HFFc6 (cell line): ENCODE measurements around the gene CCR9. TPM values are rescaled to one million over a fixed set of nuclear protein-coding genes. Genes with fewer than 3 reads are reported as not detected.

Experiments
- DNase-seq: peaks from one replicate; pipeline ENCODE4 v3.0.0-alpha.2; 2018
- H3K27ac Mint-ChIP-seq: 2 replicates; pipeline ENCODE4 v1.8.0; 2020; ENCODE audit warnings: mild to moderate bottlenecking, mixed read lengths
- H3K27me3 Mint-ChIP-seq: 2 replicates; pipeline ENCODE4 v1.8.0; 2021; ENCODE audit warnings: mild to moderate bottlenecking, moderate library complexity, mixed read lengths; ENCODE audit not compliant: insufficient read depth
- H3K36me3 Mint-ChIP-seq: 2 replicates; pipeline ENCODE4 v1.8.0; 2021; ENCODE audit warnings: low read depth, mixed read lengths
- H3K4me1 Mint-ChIP-seq: 2 replicates; pipeline ENCODE4 v1.8.0; 2020; ENCODE audit warnings: low read depth, mixed read lengths
- H3K4me3 Mint-ChIP-seq: 2 replicates; pipeline ENCODE4 v1.8.0; 2020; ENCODE audit warnings: mild to moderate bottlenecking, moderate library complexity, mixed read lengths
- H3K9me3 Mint-ChIP-seq: 2 replicates; pipeline ENCODE4 v1.8.0; 2020; ENCODE audit warnings: mild to moderate bottlenecking, mixed read lengths
- total RNA-seq, 6 experiments: library from RNA; stranded (reverse); fragmentation: NEBNext Ultra II Directional; extraction: Animal tissue kit (Norgen Biotek cat#: 25700); gene quantifications; 2 replicates in 1 of 6; 3 replicates in 5 of 6; pipeline ENCODE4 v1.2.3, GENCODE V29; 2021
- TF ChIP-seq, protein P1 (sequence below): fragments of 200-600 bp; sonication (generic); IDR thresholded peaks from 2 replicates; pipeline ENCODE4 v1.5.0; 2021; ENCODE audit warnings: antibody characterized with exemption, mild to moderate bottlenecking

Gene CCR9
- total RNA-seq, 6 experiments from 2014 or later = not detected

DNA sequence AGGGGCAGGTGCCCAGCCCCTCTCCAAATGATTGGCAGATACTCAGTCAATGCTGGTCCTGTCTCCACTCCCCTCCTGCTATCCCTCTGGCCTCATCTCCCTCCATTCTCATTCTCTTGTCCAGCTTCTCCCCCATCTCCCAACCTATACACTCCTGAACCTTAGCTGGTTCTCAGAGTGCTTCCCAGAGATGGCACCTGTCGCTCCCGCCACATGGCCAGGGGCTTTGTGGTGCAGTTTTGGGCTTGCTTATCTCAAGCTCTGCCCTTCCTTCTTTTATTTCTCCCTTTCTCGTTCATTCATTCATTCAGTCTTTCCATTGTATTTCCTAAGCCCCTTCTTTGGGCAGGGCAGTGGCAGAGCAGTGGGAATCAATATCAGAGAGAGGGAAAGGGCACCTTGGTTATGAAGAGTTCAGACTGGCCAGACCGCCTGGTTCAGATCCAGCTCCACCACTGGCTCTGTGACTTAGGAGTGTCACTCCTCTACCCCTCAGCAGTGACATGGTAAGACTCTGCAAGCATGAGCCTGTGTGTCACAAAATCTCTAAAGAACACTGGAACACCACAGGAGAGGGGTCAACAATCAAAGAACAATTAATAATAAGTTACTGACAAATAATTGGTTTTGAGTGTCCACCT is 36.7 kb downstream of the CCR9 start:
- no peaks in the 10 kb centered on the region for H3K9me3 Mint-ChIP-seq
- DNase-seq = no peak

GRCh38 chr3:45923755-45924154 is 37.4 kb downstream of the CCR9 start:
- Mint-ChIP-seq H3K27me3 (peaks cover 3% of the 10 kb centered on the region), H3K9me3 (no peaks in the 10 kb centered on the region), H3K27ac (no peak overlapping the region), H3K4me1 (peaks cover 33% of the 10 kb centered on the region), H3K36me3 (peaks cover 44% of the 10 kb centered on the region), H3K4me3 (no peak overlapping the region)
- peak; percentile 41 for DNase-seq
- TF ChIP-seq, protein P1, sequence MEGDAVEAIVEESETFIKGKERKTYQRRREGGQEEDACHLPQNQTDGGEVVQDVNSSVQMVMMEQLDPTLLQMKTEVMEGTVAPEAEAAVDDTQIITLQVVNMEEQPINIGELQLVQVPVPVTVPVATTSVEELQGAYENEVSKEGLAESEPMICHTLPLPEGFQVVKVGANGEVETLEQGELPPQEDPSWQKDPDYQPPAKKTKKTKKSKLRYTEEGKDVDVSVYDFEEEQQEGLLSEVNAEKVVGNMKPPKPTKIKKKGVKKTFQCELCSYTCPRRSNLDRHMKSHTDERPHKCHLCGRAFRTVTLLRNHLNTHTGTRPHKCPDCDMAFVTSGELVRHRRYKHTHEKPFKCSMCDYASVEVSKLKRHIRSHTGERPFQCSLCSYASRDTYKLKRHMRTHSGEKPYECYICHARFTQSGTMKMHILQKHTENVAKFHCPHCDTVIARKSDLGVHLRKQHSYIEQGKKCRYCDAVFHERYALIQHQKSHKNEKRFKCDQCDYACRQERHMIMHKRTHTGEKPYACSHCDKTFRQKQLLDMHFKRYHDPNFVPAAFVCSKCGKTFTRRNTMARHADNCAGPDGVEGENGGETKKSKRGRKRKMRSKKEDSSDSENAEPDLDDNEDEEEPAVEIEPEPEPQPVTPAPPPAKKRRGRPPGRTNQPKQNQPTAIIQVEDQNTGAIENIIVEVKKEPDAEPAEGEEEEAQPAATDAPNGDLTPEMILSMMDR = no peak

More for the DNA sequence above, 36.7 kb downstream of the CCR9 start:
- H3K27me3 Mint-ChIP-seq = peaks cover 3% of the 10 kb centered on the region
- no peak overlapping the region for H3K4me3 Mint-ChIP-seq
- no peak overlapping the region for H3K27ac Mint-ChIP-seq
- H3K36me3 Mint-ChIP-seq = peaks cover 47% of the 10 kb centered on the region
- TF ChIP-seq, protein P1 = no peak
- peaks cover 26% of the 10 kb centered on the region for H3K4me1 Mint-ChIP-seq

- peaks cover 2% of the 10 kb centered on the region for H3K27me3 Mint-ChIP-seq
- H3K4me3 Mint-ChIP-seq = peak overlapping the region; percentile 8; the same call in 1 of the 2 replicates
- peaks cover 39% of the 10 kb centered on the region for H3K4me1 Mint-ChIP-seq
- no peaks in the 10 kb centered on the region for H3K9me3 Mint-ChIP-seq
- H3K27ac Mint-ChIP-seq = peak overlapping the region; percentile 70
- DNase-seq = peak; percentile 80
- TF ChIP-seq, protein P1 = no peak
- H3K36me3 Mint-ChIP-seq = peaks cover 41% of the 10 kb centered on the region
Observed at GRCh38 chr3:45927881-45928280, 41.5 kb downstream of the CCR9 start.

GRCh38 chr3:45929042-45929679 is 42.8 kb downstream of the CCR9 start:
- TF ChIP-seq, protein P1 = peak; percentile 90
- H3K9me3 Mint-ChIP-seq = no peaks in the 10 kb centered on the region
- H3K27ac Mint-ChIP-seq = peak overlapping the region; percentile 70; the same call in 1 of the 2 replicates
- peak; percentile 7 for DNase-seq
- no peak overlapping the region for H3K4me3 Mint-ChIP-seq
- peaks cover 28% of the 10 kb centered on the region for H3K4me1 Mint-ChIP-seq
- H3K27me3 Mint-ChIP-seq = peaks cover 2% of the 10 kb centered on the region
- peaks cover 33% of the 10 kb centered on the region for H3K36me3 Mint-ChIP-seq

DNA sequence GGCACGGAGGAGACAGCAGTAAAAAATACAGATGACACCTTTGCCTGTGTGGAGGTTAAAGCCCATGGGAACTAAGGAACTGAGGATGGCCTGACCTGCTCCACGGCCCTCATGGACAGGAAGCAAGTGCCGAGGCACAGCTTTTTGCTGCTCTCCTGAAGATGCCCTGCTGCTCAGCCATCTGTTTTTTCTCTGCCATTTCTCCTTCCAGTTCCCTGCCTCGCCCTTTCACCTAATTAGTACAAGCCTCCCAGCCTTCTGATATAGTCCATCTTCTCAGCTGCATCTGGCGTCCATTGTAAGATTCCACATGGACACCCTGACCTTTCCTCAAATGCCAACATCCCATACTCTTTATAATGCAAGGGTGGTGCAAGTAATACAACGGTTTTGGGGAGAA is 45.2 kb downstream of the CCR9 start:
- Mint-ChIP-seq H3K27ac (no peak overlapping the region), H3K4me3 (no peak overlapping the region), H3K27me3 (peaks cover 2% of the 10 kb centered on the region; the same call in 1 of the 2 replicates), H3K9me3 (no peaks in the 10 kb centered on the region), H3K4me1 (peaks cover 25% of the 10 kb centered on the region), H3K36me3 (peaks cover 28% of the 10 kb centered on the region)
- TF ChIP-seq, protein P1 = no peak
- DNase-seq = no peak
